RPMI8226 (cell line): ENCODE measurements around the gene PPP2R5B.

Experiments
- DNase-seq: peaks from one replicate; pipeline ENCODE4 v3.0.0-alpha.2; 2015

The PPP2R5B gene

DNA sequence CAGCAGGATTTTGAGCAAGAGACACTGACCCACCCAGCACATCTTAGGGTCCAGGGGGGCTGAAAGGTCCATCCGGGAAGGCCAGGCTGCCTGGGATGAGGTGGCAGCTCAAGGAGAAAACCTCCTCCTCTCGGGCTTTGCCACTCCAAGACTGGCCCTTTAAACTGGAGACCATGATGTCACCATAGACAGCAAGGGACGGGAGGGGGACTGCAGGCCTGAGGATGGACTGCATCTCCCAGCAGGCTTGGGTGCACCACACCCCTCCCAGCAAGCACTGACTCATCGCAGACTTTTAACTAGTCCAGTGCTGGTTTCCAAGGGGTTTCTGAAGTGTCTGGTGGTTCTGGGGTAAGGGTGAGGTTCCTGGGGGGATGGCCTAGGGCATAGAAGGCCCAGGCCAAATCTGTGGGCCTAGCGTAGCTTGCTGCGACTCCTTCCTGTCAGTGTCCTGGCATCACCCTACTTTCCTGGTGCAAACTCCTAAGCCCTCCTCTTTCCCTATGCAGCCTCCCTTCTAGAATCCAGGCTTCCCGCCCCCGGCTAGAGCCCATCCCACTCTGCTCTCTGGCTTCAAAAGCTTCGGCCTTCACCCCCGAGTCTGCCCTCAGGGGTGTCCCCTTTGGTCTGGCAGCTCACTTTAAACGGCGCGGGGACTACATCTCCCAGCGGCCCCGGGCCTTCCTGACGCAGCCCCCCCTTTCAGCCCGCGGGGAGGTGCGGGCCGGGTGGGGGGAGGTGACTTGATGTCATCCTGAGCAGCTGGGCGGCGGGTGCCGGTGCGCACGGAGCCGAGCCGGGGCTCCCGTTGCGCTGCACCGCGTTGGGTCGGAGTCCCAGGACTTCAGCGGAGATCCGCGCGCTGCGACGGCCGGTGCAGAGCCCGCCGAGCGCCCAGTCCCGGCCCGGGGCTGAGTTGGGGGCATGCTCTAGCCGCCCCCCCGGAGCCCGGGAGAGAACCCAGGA, at the start of gene PPP2R5B:
Gene PPP2R5B, plus strand, starts transcription at position 746 of the 966 bp plus-strand sequence. CDS start 1,046 bp downstream, outside the sequence.
- peak; percentile 95 for DNase-seq

DNA sequence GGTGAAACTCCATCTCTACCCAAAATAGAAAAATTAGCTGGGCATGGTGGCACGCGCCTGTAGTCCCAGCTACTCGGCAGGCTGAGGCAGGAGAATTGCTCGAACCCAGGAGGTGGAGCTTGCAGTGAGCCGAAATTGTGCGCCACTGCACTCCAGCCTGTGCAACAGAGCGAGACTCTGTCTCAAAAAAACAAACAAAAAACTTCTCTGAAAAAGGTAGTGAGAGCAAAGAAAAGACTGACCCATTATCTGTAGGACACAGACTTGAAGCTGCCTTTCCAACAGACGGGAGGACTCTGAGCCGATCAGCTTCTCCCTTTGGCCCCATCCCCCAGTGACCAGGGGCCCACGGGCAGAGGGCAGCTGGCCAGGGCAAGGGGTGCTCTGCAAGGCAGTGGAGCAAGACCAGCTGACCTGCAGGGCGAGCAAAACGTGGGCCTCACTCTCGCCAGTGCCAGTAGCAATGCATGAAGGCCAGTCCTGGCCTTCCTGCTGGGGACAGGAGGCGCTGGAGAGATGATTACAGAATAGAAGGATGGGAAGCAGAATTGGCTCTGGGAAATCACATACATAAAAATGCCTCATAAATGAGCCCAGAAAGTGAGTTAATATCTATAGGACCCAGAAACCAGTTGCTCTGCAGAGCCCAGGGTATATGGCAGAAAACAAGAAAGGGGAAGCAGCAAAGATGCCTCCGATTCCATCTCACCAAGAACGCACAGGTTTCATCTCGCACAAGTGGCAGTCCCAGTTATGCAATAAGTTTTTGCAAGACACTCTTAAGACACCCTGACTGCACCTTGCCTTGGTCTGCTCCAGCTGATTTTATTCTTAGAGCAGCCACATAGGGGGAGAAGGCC, 48.9 kb upstream of the PPP2R5B start:
- DNase-seq, result no peak

DNA sequence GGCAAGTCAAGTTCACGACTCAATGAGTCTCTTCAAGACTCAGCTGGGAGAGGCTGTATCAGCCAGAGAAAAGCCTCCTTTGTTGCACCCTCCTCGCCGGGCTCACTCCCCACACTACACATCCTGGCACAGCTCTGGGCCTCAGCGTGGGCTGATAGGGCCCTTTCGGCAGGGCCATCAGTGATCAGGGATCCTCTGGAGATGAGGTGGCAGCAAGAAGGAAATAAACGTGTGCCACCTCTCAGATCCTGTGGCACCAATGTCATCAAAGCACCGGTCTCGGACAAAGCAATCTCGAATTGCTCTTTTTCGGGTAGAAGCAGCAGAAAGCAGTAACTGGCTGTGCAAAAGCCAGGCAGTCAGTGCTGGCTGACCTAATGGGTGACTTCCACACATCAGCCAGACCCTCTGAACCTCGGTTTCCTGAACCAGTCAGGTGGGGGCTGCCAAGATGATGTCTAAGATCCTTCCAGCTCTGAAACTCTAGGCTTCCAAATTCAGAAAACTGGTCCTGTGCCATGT, 48.2 kb upstream of the PPP2R5B start:
- no peak for DNase-seq

DNA sequence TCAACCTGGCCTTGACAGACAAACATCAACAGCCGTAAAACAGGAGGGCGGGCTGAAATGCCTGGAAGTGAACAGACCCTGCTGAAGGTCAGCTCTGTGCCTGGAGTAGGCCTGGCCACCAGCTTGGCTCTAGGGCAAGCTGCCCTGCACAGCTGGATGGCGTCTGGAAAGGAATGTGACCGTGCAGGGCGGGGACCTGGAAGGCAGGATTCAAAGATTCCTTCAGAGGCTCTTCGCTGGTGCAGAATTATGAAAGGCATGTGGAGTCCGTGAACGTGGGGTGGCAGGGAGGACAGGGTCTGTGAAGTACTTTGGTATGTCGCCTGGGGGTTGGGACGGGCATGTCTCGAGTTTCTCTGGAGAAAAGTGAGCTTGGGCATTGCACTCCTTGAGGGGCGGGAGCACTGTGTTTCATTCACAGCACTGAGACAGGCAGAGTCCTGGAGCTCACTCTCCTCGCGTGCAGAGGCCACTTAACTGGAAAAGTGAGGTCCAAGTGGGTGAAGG, 47.6 kb upstream of the PPP2R5B start:
- no peak for DNase-seq

DNA sequence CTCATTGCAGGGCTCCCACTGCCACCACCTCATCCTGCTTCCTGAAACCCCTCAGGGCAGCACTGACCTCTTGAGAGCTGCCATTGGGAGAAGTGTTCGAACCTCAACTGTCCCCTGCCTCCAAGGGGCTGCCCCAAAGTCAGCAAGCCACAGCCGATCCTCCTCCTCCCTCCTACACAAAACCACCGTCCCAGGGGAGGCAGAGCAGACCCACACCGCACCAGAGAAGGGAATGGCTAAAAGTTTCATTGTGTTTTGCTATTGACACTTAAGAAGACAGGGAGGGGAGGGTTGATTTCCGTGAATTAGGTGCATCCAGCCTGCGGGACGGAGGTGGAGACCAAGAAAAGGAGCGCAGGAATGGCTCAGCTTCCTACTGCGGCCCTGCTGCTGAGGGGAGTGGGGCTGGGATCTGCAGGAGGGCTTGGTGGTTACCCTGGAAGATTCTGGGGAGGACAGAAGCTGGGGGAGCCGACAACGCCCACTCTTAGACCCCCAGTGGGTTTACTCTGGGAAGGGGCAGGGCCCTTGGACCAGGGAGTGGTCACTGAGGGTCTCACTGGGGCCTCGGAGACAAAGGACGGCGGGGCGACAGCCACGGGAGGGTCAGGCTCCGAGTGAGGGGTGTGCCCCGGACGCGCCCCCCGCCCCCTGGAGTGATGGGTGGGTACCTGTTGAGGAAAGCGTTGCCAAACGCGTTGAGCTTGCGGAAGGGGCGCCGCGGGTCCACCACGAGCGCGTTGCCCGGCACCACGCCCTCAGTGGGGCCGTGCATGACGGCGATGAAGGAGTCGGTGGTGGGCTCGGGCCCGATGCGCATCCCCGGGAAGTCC, 46.9 kb upstream of the PPP2R5B start:
- no peak for DNase-seq

DNA sequence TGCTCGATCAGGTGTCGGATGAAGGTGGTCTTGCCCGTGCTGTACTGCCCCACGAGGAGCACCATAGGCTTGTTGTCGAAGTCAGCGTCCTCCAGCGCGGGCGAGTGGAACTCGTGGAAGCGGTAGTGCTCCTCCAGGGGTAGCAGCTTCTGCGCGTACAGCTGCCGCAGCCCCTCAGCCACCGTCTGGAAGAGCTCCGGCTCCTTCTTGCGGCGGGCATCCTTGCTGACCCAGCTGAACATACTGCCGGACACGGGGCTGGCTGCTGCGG, 46.3 kb upstream of the PPP2R5B start:
- no peak for DNase-seq

DNA sequence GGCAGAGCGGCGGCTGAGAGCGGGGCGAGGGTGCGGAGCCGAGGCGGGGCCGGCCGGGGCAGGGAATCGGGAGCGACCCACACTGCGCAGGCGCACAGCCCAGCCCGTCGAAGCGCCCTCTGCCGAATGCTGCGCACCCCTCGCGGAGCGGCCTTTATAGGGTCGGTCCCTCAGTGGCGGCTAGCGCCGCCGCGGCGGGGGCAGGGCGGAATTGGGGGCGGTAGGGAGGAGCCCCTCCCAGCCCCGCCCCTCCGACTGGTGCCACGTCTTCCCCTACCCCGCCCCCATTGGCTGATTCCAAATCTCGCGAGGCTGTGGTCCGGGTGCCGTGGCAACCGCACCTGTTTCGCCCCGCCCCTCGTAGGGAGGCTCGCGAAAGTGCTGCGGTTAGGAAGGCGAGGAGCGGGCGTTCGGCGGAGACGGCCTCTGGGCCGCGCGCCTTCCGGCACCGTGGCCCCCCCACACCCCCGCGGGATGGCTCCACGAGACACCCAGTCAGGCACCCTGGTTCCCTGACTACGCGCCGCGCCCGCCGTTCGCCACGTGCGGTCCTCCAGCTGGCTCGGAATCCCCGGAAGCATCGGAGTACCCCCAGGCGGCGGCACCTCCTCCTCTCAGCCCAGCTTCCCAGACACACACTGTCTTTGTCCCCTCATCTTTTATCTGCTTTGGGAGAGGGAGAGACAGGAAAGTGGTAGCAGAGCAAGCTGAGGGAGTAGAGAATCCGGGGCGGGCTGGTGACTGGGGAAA, 45.8 kb upstream of the PPP2R5B start, which contains the start of gene EHD1:
Gene EHD1, minus strand, starts transcription at position 128 of the 750 bp plus-strand sequence. CDS start 157 bp downstream, outside the sequence.
- peak; percentile 100 for DNase-seq

DNA sequence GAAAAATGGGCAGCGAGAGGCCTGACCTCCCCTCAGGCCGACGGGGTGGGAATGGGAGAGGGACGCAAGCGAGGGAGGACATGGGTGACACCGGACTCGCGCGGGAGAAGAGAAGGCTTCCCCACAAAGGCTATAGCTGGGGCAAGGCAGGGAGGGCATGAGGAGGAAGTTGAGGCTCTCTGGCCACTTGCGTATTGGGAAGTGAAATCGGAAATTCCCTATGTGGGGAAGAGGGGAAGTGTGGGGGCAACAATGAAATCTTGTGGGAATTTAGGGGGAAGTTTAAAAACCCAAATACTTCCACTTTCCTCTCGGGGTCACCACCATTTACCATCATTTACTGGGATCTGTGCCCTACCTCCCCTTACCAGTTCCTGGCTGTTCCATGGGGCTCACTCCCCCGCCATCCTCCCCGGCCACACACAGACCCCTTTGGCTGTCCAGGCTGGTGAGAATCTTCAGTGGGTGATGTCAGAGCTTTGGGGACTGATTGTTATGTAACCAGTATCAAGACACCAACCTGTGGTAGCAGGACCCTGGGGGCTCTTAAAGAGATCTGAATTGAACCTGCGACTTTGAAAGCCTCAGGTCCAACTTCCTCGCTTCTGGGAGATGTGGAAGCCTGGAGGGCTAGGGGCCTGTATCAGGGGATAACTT, 45.1 kb upstream of the PPP2R5B start:
- DNase-seq, result no peak

DNA sequence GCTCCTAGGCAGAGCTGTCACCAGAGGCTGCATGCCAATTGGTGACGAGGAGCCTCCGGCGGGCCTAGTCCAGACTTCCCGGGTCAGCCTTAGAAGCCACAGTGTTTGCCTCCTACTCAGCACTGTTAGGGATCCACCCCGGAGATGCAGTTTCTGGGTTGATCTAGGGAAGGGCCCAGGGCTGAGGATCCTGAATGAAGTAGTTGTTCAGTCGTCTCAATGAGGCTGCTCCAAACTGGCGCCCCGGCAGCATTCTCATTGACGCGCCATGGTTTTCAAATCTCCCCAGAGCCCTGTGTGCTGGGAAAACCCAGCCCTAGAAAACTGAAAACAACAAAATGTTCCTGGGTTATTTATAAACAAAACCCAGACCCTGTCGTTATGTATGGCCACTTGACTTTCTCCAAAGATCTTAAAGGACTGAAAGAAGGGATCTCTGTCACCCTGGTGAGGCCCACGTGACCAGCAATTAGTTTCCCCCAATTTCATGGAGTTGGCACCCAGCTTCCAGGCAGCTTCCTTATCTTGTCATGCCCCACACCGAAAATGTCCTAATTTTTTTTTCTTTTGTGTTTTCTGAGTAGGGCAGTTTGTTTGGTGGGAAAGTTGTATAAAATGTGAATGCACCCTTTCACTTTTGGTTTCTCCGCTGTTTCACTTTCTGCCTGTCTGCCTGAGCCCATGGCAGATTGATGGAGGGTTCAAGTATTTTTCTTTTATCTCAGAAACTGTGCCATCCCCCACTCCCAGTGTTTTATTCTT, 44.1 kb upstream of the PPP2R5B start:
- peak; percentile 55 for DNase-seq

DNA sequence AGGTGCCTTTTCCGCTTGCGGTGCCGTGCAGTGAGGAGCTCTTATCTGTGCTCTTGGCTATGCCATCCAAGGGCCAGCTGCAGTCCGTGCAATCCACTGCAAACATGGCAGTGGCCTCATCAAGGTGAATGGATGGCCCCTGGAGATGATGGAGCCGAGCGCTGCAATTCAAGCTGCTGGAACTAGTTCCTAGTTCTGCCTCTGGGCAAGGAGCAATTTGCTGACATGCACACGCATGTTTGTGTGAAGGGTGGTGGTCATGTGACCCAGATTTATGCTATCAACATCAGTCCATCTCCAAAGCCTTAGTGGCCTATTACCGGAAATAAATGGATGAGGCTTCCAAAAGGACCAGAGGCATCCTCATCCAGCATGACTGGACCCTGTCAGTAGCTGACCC, 43.0 kb upstream of the PPP2R5B start:
- DNase-seq, result no peak

DNA sequence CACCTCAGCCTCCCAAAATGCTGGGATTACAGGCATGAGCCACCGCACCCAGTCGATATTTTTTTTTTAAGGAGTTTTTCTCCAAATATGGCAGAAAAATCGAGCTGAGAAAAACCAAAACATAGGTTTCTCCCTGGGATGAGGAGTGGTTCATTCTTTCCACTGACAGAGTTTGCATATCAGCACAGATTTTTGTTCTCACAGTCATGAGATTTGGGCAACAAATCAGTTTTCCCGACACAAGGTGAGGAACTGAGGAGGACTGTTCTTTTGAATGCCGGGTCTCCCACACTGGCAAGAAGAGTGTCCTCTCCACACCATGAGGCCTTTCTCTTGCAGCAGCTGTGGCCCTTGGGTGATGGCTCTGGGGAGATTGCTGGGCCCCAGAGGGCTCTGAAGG, 42.2 kb upstream of the PPP2R5B start:
- DNase-seq, result no peak

DNA sequence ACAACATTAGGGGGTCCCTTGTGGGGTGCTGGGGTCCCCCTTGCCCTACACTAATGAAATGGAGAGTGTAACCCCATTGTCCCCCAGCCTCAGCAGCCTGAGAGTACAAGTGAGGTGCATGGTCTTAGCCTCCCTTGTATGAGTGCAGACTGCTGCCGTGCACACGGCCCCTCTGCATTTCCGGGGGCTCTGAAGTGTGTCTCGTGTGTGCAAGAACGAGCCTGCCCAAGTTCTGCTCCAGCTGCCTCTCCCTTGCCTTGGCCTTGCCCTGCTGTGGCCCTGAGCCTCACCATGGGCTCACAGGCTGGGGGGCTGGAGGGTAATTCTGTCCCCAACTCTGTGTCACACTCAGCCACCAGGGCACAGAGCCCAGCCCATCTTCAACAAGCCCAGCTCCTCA, 40.9 kb upstream of the PPP2R5B start:
- no peak for DNase-seq

DNA sequence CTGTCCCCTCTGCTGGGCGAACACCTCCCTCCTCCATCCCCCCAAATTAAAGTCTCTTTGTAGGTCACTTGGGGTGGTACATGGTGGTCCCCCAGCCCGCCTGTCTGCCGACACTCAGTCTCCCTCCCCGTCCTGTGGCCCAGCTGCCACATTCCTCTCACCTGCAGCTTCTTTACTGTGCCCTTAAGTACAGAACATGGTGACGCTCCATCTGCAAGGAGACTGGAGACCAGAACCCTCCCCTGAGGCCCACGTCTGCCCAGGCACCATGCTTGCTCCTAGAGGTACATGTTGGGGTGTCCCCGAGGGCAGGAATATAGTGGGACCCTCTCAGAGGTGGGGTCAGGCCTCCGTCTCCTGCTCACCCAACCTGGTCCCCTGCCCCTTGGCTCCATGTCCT, 40.5 kb upstream of the PPP2R5B start:
- no peak for DNase-seq

DNA sequence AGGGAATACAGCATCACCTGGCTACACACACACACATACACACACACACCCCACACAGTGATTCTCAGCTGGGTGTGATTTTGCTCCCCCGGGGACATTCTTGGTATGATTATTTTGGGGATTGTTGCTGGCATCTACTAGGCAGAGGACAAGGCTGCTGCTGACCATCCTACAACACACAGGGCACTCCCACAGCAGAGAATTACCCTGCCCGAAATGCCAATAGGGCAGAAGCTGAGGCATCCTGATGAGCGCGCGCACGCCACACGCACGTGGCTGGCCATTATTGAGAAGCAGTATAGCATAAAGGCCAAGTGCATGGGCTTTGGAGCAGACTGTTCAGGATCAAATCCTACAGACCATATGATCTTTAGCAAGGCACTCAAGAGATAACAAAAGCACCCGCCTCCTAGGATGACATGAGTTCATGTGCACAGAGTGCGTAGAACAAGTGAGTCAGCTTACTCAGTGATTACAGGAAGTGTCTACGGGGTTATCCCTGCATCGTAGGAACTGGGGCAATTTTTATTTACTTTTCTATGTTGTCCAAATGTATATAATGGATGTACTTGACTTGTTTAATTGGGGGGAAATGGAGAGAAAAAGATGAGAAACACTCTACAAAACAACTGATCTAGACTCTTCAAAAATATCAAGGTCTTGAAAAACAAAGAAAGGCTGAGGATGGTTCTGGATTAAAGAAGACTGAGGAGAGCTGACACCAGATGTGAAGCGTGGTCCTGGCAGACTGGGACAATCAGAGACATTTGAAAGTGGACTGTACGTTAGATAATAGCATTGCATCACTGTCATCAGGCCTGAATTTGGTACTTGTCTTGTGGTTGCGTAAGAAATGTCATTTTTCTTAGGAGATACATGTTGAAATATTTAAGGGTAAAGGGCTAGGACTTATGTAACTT, 38.9 kb upstream of the PPP2R5B start:
- DNase-seq, result no peak

DNA sequence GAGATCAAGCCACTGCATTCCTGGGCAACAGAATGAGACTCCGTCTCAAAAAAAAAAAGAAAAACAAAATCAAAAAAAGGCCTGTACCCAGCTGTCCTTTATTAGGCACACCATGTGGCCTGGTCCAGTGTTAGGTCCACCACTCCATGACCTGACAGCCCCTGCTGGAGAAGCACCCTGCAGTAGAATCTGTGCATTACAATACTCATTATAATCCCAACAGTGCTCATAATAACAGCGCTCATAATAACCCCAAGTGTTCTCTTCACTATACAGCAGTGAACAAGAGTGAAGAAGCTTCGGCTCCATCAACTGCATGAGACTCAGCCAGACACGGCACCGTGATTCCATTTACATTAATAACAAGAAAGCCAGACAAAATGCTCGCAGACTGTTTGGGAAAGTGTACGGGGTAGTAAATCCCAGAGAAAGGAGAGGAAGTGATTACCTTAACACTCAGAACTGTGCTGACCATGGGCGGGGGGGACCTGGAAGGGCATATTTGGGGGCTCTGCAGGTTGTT, 37.2 kb upstream of the PPP2R5B start:
- no peak for DNase-seq

DNA sequence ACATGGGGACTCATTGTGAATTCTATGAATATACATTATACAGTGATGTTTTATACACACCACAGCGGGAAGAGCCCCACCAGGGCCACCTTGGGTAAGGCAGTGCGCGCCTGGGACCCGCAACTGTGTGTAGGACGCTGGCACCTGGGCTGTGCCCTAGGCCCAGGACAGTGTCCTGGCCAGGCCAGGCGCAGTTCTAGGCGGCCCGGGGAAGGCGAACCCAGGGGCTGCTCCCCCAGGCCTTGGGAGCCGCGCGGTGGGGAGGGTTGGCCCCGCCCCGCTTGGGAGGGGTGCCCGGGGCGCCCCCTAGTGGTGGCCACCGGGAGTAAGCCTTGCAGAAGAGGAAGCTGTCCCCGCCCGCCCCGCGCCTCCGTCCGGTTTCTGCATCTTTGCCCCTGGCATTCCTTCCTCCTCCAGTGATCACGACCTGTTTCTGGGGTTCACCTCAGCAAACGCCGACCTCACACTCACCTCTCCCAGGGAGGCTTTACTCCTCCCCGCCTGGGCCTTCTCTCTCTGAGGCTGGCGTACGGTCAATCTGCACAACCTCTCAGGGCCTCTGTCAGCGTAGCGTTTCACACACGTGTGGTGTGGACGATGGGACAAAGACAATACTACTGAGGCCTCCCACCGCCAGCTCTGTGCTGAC, 36.6 kb upstream of the PPP2R5B start:
- DNase-seq, result peak; percentile 89

DNA sequence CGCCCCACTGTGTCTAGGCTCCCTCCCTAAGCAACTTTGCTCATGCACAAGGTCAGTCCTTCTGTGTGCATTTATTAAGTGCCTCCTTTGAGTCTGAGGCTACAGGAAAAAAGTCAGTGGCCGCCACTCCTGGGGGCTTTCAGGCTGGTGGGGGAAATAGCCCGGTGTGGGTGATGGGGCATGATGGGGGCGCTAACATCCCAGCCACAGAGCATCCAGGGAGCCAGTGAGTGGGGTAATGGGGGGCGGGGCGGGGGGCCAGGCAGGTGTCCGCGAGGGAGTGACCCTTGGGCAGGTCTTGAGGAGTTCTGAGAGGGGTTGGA, 36.1 kb upstream of the PPP2R5B start:
- DNase-seq, result no peak

DNA sequence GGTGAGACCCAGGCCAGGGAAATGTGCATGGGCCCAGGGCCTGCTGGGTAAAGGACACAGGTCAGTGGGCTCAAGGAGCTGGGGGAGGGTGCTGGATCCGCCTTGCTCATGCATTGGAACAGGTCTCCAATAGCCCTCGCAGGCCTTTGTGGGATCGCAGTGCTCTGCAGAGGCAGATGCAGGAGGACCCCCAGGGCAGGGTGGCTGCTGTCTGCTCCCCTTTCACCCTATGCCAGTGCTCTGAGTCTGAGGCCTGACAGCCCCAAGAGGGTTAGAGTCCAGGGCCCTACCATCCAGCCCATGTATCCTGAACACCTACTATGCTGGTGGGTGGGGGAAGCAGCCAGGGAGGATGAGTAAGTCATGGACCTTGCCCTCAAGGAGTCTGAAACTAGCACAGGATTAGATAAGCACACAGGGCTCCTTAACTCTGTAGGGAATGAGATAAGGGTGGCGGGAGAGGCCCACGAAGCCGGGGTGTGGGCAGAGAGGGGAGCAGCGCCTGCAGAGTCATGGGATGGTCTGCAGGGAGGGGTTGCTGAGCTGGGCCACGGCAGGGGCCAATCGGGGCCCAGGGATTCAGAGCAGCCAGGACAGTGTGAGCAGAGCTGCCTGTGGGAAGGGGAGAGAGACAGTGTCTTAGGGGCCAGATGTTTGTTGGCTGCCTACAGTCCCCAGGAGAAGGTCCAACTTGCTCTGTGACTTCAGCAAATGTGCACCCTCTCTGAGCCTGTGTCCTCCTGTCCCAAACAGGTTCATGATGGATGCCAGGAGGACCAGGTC, 35.6 kb upstream of the PPP2R5B start:
- DNase-seq, result no peak
